ENCODE data around the gene TMEM202.
A peak's percentile ranks its signal among the peaks of the same experiment; 100 is the strongest.
"Not testable (repeated sequence)": the region's sequence is repeated elsewhere in the genome, so short reads cannot be mapped to it uniquely, and the experiment has no call there.

The TMEM202 gene, protein sequence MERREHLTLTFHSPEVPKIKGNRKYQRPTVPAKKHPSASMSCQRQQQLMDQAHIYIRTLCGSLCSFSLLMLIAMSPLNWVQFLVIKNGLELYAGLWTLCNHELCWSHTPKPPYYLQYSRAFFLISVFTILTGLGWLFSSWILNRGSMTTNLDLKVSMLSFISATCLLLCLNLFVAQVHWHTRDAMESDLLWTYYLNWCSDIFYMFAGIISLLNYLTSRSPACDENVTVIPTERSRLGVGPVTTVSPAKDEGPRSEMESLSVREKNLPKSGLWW
- total RNA-seq = 0 reads per million in 3 experiments

DNA sequence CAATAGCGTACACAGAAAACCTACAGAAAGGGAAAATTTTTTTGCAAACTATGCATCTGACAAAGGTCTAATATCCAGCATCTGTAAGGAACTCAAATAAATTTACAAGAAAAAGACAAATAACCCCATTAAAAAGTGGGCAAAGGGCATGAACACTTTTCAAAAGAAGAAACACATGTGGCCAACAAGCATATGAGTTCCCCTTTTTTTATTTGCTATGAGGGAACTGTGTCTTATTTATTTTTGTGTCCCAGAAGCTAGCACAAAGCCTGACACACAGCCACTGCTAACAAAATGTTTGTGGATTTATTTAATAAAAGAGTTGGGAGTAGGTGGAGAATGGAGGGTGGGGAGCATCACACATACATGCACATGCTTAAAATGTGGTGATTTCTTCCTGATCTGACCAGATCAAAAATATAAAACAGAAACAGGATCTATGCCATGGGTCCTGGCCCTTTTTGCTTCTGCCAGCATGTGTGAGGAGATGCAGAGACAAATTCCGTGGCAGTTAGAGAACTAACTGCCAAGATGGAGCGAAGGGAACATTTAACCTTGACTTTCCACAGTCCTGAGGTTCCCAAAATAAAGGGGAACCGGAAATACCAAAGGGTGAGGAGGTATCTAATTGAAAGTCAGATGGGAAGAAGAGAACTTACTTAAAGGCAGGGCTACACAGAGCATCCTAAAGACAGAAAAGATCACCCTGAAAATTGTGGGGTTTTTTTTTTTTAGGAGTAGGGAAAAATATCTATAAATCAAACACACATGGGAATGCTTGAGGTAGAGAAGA is at the start of gene TMEM202:
Gene TMEM202, plus strand, starts transcription at position 510 of the 793 bp plus-strand sequence. Its CDS starts 22 bp downstream, at position 532.
- DNase-seq = no peak

DNA sequence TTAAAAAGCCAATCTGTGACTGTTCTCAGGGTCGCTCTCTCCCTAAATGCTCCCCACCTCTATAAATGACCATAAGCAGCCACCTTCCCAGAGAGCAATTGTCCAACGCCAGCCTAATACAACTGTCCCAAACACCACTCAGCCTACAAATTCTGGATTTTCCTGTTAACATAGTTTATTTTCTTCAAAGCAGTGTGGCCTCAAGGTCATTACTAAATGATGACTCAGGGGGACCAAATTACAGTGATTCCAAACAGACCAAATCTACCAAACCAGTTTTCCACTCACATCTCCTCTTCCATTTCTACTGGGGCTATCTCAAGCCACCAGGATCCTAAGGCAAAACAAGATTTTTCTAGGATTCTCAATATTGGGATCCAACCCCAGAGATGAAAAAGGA is 44.8 kb upstream of the TMEM202 start:
- no peak for DNase-seq

DNA sequence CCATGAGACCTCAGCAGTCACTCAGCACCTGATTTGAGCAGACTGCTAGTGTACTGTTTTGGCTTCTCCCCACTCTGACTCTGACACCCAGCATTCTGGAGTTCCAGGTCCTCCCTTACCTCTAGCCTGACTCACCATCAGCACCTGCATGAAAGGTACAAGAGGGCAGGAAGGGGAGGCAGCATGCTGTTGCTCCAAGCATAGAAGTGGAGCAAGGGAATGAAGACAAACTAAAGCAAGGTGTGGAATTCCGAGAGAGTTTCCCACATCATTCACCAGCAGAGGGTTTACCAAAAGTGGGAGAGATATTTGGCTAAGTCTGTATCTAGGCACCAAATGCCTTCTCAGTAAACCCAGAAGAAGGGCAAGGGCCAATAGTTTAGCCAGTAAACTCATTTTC is 43.6 kb upstream of the TMEM202 start:
- DNase-seq = no peak

DNA sequence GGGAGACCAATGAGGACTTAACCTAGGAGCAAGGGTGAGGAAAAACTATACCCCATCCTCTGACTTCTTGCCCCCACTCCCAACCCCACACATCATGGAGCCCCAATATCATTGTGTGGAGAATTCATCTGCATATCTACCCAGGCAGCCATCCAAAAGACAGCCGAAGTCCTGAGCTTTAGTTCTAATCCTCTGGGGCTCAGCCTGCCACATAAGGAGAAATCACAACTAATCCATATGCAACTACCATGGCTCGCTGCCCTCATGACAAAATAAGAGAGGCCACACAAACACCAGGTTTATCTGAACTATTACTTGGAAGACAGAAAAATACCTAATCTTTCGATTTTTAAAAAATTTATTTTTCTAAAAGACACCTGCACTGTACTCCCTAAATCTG is 40.0 kb upstream of the TMEM202 start:
- no peak for DNase-seq

DNA sequence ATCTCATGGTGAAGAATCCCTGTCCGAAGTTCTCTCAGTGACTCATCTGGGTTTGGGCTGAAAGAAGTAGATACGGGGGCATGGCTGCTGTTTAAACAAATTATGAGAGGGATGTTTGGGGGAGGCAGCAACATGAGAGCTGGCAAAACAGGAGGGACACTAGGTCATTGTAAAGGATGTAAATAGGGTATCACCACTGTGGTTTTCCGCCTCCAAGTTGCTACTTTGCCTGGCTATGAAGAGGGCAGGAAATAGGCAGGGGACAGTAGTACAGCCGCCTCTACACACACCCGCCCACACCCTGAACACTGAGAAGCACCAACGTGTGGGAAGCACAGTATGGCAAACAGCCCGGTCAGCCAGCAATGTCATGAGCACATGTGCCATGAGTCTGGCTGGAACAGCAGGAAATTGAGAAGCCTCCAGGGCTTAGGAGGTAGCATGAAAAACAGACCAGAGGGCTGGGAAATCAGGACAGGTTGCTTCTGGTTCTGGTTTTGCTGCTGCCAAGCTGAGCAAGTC is 39.4 kb upstream of the TMEM202 start:
- DNase-seq = no peak

DNA sequence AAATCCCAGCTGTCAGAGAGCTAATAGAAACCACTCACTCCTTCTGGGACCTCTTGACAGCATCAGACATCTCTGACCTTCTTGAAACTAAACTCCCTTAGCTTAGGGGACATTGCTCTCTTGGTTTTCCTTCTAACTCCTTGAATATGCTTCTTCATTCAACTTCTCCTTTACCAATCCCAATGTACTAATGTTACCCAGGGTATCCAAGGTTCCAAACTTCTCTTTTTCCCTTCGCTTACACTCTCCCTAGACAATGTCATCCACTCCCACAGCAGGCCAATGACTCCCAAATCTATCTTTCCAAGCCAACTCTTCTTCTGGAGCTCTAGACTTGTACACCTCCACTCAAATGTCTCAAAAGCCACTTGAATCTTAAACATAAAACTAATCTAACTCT is 36.9 kb upstream of the TMEM202 start:
- DNase-seq = no peak

DNA sequence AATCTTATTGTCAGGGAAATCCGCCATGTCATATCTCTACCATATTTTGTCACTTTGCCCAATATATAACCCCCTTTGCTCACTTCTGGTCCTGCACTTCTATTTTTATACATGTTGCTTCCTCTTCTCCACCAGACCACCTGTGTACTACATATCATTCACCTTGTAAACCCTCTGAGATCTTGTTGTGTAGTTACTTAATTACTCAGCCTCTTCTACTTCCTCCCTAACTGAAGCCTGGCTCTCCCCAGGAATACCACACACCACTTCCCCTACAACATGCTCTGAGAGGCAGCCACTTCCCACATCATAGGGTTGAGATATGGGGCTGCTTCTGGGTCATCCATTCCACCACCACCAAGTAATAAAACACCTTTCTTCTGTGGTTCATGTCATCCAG is 32.3 kb upstream of the TMEM202 start:
- peak; percentile 62 for DNase-seq

DNA sequence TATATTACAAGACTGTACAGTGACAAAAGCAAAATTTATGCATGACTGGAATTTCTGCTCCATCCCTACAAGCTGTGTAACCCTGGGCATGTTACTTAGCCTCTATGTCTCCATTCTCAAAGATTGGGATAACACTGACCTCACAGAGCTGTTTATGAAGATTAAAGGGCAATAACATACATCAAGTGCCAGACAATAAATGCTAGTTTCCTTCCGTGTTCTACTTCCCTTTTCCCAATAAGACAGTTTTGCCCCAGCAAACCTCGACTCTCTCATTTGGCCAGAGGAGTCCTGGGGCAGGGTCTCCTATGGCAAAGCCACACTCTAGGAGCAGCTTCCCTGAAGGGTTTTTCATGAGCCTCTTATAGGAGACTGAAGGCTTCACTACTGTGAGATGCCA is 29.8 kb upstream of the TMEM202 start:
- no peak for DNase-seq

DNA sequence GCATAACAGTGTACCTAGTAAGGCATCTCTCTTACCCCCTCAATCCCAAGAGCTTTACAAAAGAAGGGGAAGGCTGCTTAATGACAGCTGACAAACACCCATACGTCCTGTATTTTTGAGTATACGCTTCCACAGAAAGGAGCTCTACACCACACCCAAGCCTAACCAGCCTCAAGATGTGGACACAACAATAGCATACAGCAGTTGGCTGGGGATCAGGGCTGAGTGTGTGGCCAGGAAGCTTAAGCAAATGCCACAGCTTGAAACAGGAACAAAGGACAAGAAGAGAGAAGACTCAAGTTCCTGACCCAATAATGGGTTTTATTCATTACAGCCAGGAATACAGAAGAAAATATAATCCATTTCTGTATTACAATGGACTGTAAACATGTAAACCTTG is 29.2 kb upstream of the TMEM202 start:
- DNase-seq = no peak

DNA sequence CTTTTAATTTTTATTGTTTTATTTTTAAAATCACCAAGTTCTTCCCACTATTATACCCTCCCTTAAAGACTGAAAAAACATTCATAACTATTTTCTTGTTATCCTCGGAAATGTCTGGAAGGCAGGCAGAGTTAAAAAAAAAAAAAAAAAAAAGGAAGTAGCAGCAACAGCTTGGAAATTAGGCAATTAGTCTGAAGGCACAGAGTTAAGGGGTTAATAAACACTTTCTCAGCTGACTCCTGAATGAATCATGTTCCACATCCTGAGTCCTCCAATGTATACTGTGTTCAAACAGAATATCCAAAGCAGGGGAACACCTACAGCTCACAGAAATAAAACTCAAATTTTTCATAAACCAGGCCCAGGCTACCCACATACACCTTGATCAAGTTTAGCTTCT is 28.1 kb upstream of the TMEM202 start:
- no peak for DNase-seq

DNA sequence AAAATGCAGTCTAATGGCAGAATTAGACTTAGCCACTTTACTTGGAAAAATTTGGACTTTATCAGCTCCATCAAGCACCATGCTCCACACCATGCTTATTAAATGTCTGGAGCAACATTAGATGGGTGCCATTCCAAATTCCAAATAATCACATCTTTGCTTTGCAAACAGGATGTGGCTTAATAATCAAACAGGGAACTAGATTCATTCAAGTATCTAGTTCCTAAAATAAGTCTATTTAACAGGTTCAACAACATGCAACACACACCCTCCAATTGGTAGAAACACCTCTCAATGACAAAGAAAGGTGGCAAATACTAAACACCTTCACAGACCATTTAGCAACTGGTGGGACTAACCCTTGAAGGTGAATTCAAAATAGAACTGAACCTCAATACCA is 25.7 kb upstream of the TMEM202 start:
- DNase-seq = no peak

DNA sequence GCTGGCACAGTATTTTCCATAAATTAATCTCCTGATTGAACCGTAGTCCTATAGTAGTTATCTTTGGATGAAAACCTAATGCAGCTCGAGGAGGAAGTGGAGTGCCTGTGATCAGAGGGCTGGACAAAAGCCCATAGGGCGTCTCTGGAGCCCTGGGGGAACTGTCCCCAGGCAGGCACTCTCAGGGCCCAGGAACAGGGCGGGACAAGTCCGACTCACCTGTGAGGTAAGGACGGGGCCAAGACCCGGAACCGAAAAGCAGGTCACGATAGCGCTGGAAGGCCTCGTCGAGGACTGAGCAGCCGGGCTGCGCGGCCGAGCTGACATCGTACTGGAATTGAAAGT is 22.6 kb upstream of the TMEM202 start:
- no peak for DNase-seq

DNA sequence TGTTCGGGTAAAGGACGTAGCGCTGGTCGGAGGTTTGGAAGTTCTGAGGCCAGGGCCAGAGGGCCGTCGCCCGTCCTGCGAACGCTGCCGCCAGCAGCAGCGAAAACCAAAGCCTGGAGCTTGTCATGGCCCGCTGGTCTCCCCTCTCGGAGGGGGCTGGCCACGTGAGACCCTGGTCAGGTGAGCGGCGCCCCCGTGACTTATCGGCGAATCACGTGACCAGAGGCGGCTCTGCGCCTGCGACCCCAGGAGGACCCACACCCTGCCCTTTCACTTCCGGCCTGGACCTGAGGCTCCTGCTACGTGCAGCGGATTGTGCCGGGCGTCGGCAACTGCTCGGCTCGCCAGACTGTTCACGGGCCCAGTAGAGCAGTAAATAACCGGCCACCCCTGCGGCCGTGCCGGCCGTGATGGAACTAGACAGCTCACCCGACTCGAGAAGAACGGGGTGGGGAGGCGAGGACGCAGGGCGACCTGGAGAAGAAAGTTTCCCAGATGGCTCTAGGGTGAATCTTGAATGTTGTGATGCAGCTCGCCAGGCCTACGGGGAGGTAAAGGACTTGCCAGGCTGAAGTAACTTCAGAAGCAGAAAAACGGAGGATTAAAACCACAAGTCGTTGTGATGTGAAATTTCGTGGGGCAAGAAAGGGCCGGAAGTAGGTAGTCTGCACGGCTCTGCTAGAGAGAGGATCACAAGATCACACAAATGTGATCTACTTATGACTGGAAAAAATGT is 22.1 kb upstream of the TMEM202 start, which contains the start of gene HEXA:
Gene HEXA, minus strand, starts transcription at position 169 of the 736 bp plus-strand sequence. Its CDS starts 42 bp downstream, at position 127.
- DNase-seq = peak; percentile 95

DNA sequence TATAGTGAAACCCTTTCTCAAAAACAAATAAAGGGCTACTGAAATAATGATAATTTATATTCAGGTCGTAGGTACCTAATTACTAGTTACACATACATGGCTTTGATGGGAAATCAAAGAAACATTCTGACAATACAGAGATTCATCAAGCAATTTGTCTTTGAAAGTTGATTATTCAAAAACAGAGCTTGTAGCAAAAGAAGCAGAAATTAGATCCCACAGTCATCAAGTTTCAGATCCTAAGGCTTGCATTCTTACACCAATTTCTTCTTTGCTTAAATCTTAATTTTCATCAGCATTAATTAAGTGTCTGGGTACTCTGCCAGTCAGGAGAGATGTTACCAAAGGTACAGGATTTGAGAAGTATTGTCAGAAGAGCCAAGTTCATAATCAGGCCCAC is 20.8 kb upstream of the TMEM202 start:
- DNase-seq = no peak

DNA sequence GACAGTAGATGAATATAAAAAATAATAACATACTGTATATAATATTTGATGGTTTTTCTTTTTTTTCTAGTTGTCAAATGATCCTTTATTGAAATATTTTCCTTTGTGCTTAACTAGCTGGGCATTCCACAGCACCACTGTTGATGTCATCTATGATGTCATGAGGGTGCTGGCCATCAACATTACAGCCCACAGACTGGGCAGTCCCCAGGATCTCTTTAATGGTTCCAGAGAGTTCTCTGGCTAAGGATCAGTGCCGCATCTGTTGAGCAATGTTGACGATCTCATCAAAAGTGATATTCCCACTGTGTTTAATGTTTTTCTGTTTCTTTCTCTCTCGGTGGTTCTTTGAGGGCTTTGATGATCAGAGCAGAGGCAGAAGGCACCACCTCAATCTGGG is 19.0 kb upstream of the TMEM202 start:
- DNase-seq = not testable (repeated sequence)

DNA sequence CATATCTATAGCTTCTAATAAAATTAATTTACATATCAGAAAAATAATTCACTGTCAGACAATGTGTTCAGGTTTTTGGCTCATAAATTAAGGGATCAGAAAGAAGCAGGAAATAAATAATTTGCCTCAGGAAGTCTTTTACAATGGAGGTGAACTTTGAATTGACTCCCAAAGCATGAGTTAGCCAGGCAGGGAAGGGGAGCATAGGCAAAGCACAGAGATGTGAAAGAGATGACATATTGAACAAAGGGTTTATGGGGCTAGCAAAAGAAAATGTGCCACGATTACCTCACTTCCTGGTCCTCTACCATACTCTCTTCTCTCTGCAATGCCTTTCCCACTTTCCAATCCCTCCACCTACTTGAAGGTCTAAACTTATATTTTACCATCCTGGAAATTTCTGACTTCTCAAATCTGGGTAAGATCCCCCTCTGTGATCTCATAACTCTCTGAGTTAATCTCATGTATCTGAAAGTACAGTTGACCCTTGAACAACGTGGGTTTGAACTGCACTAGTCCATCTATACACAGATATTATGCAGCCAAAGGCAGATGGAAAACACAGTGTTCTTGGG is 18.2 kb upstream of the TMEM202 start:
- no peak for DNase-seq

DNA sequence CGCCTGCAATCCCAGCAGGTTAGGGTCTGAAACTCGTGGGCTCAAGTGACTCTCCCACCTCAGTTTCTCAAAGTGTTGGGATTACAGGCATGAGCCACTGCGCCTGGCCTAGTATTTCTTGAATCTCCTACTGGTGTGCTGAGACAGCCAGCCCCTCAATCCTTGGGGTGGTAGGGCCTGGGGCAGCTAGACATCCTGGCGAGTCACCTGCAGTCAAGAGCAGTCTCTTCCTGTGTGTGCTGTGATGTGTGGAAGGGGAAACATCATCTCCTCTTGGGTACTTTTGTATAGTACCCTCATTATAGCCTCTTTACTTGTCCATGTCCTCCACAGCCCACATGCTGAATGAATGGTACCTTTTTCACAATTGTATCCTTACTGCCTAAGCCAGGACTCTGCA is 17.4 kb upstream of the TMEM202 start:
- DNase-seq = no peak

DNA sequence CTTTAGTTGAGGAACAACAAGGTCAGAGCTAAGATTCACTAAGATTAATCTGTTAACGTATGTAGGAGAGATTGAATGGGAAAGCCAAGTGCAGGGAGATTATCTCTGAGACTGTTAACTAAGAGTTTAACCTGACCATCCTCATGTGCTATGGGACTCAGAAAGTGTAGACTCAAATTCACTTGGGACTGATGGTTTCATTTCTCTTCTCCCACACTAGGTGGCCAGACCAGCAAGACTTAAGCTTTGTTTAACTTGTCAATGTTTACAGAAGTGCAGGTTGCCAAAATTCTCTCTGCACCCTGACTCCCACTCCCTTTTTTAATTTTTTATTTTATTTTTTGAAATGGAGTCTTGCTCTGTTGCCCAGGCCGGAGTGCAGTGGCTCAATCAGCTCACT is 16.0 kb upstream of the TMEM202 start:
- DNase-seq = no peak

DNA sequence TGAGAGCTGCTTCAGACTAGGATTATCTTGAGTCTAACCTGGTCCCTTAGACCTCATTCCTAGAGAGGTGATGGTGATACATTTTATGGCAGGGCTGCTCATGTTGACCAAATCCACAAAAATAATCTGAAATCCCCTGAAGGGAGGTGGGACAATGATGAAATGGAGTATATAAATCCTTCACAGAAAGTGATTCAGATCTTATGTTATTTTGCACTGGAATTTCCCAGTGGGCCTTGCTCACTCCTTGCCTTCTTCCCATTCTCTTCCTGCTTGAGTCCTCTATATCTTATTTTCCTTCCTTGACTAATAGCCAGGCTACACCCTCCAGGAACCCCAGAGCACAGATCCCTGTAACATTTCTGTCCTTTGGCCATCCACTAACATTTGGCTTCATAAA is 10.4 kb upstream of the TMEM202 start:
- DNase-seq = no peak

DNA sequence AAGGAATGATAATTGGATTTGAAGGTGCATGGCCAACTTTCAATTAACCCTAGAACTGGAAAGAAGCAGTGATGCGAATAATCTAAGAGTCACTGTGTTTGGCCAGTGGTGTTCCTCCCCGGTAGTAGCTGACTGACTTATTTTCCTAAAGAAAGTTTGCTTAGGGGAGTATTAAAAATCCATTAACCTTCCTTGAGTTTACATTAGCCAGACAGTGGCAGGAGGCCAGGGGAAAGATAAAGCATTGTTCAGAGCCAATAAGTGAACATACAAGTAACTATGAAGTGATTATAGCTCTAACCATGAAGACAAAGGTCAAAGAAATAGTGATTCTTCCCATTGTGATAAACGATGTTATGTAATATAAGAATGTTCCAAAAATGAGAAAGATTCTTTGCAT is 8.9 kb upstream of the TMEM202 start:
- no peak for DNase-seq

DNA sequence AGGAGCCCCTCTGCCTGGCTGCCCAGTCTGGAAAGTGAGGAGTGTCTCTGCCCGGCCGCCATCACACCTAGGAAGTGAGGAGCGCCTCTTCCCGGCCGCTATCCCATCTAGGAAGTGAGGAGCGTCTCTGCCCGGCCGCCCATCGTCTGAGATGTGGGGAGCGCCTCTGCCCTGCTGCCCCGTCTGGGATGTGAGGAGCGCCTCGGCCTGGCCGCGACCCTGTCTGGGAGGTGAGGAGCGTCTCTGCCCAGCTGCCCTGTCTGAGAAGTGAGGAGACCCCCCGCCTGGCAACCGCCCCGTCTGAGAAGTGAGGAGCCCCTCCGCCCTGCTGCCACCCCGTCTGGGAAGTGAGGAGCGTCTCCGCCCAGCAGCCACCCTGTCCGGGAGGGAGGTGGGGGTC is 1.8 kb upstream of the TMEM202 start:
- not testable (repeated sequence) for DNase-seq

DNA sequence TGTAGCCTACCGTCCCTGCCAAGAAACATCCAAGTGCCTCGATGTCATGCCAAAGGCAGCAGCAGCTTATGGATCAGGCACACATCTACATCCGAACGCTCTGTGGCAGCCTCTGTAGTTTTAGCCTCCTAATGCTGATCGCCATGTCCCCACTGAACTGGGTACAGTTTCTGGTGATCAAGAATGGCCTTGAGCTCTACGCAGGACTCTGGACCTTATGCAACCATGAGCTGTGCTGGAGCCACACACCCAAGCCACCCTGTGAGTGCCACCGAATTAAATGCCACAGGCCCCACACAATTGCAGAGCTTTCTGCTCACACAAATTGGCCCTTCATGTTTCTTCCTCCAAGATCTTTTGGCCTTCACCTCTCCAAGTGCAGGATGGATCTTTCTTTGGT is 543 bp downstream of the TMEM202 start:
- no peak for DNase-seq

DNA sequence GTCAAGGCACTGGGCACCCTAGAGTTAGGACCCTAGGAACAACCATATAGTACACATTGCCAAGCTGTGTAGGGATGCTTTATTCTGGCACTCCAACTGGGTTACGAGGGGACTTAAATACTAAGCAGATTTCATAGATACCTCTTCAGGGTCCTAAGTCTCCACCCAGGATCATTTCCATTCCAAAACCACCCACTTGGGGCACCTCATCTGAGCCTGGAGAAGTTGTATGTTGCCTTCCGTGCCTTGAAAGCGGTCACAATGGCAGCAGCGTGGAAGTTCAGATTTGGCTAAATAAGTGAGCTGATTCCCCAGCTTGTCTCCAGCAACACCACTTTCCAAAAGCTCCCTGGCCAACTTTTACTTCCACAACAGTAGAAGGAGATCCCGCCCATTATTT is 4.6 kb downstream of the TMEM202 start:
- no peak for DNase-seq

Data from central memory CD4-positive, alpha-beta T cell (primary cell).